ENCODE data around the gene SGPP2.

GRCh38 chr2:222504719-222505118 is 80.4 kb downstream of the SGPP2 start:
- TF ChIP-seq EZH2phosphoT487 (IDR thresholded peaks at IDR 0.05; ENCODE audit: borderline replicate concordance, low read depth, low read length): no peak
- no peak for TF ChIP-seq CTCF (conservative IDR thresholded peaks at IDR 0.05; ENCODE audit: low read length)
